Daoy (cell line): ENCODE data around the gene FGGY. TPM values are rescaled to one million over a fixed set of nuclear protein-coding genes. Genes with fewer than 3 reads are reported as not detected.
"Not testable (repeated sequence)": the region's sequence is repeated elsewhere in the genome, so short reads cannot be mapped to it uniquely, and the experiment has no call there.

Experiments
- DNase-seq: peaks from one replicate; pipeline ENCODE4 v3.0.0-alpha.2; 2015; ENCODE audit warnings: low read depth
- total RNA-seq: library from RNA; depleted of rRNA; stranded (reverse); fragments of >200 nt; shearing (Covaris generic); gene quantifications from 2 replicates; pipeline ENCODE4 v1.2.3, GENCODE V29; 2014; rRNA removed

FGGY gene, protein sequence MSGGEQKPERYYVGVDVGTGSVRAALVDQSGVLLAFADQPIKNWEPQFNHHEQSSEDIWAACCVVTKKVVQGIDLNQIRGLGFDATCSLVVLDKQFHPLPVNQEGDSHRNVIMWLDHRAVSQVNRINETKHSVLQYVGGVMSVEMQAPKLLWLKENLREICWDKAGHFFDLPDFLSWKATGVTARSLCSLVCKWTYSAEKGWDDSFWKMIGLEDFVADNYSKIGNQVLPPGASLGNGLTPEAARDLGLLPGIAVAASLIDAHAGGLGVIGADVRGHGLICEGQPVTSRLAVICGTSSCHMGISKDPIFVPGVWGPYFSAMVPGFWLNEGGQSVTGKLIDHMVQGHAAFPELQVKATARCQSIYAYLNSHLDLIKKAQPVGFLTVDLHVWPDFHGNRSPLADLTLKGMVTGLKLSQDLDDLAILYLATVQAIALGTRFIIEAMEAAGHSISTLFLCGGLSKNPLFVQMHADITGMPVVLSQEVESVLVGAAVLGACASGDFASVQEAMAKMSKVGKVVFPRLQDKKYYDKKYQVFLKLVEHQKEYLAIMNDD
- 15.2 and 15.7 TPM in 2 replicates for total RNA-seq

GRCh38 chr1:59296358-59297256, at the start of gene FGGY:
Gene FGGY, plus strand, starts transcription at chr1:59297094. Its CDS starts 24,456 bp downstream, at chr1:59321550.
- peak; percentile 99 for DNase-seq

- no peak for DNase-seq
Measured at GRCh38 chr1:59248758-59249157, 48.1 kb upstream of the FGGY start.

DNA sequence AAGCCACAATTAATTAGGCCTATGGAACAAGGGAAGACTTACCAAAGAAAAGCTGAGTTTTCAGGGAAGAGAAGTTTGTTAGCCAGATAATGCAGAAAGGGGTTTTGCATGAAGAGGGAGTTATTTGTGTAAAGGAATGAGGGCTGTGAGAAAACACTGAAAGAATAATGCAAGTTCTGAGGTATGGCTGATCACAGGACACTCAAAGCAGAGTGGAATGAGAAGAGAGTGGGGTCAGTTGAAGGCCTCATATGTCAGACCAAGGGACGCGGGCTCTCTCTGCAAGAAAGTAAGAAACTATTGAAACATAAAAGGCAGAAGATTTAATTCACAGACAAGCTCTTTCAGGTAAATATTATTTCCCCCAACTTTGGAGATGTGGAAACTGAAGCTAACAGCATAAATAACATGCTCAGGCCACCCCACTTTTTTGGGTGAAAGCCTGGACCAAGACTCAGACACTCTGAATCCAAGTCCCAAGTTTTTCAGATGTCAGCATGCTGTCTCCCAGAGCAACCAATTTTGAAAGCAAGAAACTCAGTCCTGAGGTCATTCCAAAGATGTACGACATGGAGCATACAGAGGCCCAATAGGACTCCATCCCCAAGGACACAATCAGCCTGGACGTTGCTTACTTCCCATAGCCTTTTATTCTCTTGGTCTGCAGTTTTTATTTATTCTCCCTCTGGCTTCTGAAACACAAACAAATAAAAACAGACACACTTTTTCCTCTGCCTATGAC, 47.3 kb upstream of the FGGY start:
- DNase-seq: no peak

DNA sequence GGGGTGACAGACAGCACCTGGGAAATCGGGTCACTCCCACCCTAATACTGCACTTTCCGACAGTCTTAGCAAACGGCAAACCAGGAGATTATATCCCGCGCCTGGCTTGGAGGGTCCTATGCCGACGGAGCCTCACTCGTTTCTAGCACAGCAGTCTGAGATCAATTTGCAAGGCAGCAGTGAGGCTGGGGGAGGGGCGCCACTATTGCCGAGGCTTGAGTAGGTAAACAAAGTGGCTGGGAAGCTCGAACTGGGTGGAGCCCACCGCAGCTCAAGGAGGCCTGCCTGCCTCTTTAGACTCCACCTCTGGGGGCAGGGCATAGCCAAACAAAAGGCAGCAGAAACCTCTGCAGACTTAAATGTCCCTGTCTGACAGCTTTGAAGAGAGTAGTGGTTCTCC, 45.8 kb upstream of the FGGY start:
- not testable (repeated sequence) for DNase-seq

DNA sequence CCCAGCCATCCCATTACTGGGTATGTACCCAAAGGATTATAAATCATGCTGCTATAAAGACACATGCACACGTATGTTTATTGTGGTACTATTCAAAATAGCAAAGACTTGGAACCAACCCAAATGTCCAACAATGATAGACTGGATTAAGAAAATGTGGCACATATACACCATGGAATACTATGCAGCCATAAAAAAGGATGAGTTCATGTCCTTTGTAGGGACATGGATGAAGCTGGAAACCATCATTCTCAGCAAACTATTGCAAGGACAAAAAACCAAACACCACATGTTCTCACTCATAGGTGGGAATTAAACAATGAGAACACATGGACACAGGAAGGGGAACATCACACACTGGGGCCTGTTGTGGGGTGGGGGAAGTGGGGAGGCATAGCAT, 40.5 kb upstream of the FGGY start:
- DNase-seq: not testable (repeated sequence)

DNA sequence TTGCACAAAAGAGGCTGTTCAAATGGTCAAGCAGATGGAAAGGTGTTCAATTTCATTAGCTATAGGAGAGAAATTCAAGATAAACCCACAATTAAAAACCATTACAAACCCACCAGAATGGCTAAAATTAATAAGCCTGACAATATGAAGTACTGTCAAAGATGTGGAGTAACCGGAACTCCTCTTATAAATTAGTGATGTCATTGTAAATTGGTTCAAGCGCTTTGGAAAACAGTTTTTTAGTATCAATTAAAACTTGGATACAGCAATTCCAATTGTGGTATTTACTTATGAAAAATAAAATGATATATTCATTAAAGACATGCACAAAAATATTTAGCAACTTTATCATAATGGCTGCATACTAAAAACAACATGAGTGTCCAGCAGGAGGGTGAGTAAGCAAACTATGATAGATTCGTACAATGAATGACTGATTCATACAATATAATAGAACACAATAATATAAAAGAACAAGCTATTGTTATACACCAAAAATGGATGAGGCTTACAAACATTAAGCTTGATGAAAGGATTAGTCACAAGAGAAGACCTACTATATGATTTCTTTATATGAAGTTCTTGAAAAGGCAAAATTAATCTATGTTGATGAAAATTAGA, 38.4 kb upstream of the FGGY start:
- DNase-seq: no peak

DNA sequence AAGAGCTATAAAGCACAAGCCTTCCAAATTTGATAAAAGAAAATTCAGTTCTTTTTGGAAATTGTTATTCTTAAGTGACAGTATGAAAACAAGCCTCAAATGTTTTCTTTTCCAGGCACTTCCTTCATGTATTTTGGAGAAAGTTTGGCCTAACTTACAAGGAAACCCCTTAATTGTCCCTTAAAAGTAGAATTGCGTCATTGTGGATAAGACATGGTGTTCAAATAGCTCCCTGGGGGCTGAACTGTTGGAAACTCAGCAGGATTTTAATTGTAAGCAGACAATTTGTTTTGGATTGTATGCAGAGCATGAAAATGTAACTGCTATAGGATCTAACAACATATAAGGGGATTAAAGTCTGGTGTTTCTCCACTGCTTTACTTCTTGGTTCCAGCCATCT, 35.4 kb upstream of the FGGY start:
- DNase-seq: no peak

GRCh38 chr1:59262631-59263030, 34.3 kb upstream of the FGGY start:
- DNase-seq: no peak

- DNase-seq: no peak
Measured at GRCh38 chr1:59263111-59263510, 33.8 kb upstream of the FGGY start.

GRCh38 chr1:59265622-59266021, 31.3 kb upstream of the FGGY start:
- no peak for DNase-seq

DNA sequence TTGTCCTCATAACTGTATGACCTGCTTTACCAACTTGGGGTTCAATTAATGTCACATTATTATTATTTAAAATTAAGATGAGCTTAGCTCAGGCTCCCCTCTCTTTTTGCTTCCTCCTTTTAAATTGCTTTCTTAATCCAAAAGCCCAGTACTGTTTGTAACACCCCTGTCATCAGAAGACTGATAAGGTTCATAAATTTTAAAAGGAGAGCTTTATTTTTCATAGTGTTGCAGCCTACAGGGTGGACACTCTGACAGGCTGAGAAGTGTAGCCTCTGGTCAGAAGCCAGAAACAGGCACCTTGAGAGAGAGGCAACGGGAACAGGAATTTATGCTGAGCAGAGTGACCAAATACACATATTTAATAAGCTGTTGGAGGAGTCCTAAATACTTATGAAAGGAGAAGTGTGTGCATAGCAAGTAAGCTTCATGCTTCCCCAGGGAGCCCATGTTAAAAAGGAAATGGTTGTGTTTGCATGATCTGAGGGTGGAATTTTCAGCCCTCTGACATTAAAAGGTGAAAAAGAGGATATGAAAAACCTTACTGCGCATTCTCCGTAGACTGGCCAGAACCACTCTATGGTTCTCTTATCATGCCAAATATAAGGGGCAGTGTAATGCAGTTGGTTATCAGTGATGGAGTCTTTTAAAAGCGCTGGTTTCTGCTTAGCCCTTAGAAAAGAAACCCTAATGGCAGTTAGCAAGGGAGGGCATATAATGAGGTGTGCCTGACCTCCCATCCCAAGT, 30.5 kb upstream of the FGGY start:
- no peak for DNase-seq

GRCh38 chr1:59266927-59267293, 30.0 kb upstream of the FGGY start:
- DNase-seq: no peak

- no peak for DNase-seq
Measured at GRCh38 chr1:59268406-59268805, 28.5 kb upstream of the FGGY start.

GRCh38 chr1:59271561-59272260, 25.2 kb upstream of the FGGY start:
- DNase-seq: no peak

- peak; percentile 82 for DNase-seq
Measured at GRCh38 chr1:59272507-59272906, 24.4 kb upstream of the FGGY start.

- no peak for DNase-seq
Measured at GRCh38 chr1:59276439-59276851, 20.4 kb upstream of the FGGY start.

GRCh38 chr1:59278780-59279354, 18.0 kb upstream of the FGGY start:
- no peak for DNase-seq

- DNase-seq: no peak
Measured at GRCh38 chr1:59279645-59280044, 17.2 kb upstream of the FGGY start.

GRCh38 chr1:59282951-59283350, 13.9 kb upstream of the FGGY start:
- DNase-seq: no peak

- DNase-seq: no peak
Measured at GRCh38 chr1:59285691-59286090, 11.2 kb upstream of the FGGY start.
